SIG-M5 (cell line): ENCODE results near the gene ZNF516.

Experiments
- DNase-seq: peaks from one replicate; lab custom pipeline; 2025; lab: John Stamatoyannopoulos, UW

The ZNF516 gene

DNA sequence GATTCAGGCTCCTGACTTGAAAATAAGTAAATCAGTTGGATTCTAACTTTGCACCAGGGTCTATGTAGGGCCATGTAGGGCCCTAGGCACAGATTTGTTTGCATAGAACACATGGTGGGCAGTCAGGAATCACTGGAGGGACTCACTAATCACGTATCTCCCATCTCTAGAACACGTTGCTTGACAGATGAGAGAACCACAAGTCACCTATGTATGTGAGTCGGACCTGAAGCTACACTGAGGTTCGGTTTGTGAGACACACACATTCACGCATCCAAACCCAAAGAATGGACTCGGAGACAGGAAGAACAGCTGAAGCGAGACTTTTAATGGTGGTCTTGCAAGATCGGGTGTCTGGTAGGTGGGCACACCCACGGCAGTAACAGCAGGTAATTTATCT is 157.0 kb downstream of the ZNF516 start:
- DNase-seq: no peak

DNA sequence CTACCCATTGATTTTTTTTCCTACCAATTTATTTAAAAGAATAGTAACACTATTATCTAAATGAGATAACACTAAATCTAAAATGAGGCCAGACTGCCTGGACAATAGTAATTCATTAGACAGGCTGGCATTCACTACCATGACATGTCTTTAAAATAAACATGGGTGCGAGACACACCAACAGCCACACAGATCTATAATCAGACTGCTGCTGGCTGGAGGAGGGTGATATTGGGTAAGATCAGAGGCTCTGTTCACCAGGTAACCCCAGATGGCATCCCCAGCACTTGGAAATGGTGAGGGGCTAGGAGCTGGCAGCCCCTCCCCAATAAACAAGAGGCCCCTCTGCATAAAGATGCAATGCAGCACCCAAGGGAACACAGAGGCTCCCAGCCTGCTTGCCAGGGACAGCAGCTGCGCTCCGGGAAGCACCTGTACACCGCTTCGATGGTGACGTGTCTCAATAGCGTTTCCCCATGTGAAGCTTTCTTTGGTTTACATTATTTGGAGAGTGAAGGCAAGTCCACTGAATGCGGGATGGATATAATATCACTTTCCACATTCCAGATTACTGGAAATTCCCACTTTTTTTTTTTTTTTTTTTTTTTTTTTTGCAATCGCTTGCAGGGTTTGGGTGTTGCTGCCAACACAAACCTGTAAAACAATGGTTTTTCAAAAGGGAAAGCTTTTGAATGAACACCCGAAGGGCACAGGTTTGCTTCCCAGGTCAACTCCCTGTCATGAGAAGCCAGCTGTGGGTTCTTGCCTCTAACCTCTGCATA is 159.0 kb downstream of the ZNF516 start:
- DNase-seq: no peak

DNA sequence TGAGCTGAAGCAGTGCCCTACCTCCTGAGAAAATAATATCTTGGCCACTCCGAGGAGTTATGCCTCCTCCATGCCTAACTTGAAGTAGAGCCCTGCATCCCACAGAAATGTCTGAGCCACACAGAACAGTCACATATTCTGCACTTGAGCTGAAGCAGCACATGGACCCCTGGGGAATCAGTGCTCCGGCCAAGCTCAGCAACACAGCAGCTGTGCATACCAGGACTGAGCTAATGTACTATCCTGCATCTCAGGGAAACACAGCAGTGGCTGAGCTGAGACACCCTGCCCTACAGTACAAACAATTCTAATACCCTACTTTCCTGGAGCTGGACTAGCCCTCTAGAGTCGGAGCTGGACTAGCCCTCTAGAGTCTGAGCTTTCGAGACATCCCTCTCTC is 166.9 kb downstream of the ZNF516 start:
- no peak for DNase-seq

DNA sequence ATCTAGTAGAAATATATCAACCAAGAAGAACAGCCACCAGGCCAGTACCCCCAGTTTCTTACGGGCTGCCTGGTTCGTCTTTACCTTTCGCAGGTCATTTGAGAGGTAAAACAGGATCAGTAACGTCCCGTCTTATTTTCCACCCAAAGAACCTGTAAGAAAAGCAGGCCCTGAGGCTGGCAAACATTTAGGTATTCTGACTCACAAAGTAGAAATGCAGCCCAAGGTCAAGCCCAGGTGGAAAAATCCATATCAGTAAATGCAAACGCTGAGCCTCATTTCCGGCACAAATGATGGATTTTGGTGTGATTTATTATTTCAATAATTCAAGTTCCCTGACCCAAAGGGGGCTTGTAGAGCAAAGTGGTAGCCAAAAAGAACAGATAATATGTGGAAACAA is 171.2 kb downstream of the ZNF516 start:
- no peak for DNase-seq

DNA sequence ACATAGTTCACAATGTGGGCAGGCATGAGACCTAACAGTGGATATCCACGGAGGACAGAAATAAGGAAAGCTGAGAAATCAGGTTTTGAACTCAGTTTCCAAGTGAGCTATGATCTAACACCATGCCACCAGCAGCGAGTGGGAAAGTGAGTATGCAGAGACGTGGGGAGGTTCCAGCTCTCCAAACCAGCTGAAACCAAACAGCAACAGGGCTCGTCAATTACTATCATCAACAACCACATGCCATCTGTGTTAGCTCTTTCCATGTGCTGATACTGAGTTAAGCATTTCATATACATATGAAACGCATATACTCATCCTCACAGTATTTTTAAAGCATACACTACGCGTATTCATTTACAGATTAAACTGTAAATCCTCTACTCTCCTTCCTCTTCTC is 172.4 kb downstream of the ZNF516 start:
- DNase-seq: no peak

DNA sequence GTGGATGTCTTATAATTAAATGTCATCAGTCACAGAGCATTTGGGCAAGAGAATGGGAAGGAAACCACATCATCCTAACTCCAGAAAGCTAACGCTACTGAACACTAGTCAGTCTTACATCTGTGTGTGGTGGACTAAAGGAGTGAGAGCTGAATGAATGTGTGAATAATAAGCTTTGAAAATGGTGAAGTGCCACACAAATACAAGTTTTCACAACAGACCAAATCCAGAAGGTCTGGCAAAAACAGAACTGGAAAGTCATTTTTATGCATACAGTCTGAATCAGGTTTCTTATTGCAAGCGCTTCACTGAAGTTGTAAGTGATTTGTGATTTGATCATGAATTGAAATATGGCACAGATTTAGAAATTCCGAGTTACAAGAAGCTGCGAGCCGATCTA is 175.7 kb downstream of the ZNF516 start:
- no peak for DNase-seq

DNA sequence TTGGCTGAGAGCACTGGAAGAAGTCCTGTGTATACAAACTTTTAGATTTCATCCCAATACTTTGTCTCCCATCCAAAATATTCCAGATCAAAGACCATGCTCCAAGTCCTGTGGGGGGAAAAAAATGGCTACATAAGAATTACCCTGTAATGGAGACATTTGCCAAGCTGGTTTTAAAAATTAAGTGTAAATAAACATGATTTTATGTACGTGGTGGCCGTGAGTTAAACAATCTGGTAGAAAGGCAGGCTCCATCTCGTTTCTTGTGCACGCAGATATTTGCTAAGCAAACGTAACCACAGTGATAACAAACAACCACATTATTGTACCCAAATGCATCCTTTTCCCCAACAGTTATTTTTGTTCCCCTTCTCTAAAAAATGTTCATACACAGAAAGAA is 176.4 kb downstream of the ZNF516 start:
- no peak for DNase-seq

DNA sequence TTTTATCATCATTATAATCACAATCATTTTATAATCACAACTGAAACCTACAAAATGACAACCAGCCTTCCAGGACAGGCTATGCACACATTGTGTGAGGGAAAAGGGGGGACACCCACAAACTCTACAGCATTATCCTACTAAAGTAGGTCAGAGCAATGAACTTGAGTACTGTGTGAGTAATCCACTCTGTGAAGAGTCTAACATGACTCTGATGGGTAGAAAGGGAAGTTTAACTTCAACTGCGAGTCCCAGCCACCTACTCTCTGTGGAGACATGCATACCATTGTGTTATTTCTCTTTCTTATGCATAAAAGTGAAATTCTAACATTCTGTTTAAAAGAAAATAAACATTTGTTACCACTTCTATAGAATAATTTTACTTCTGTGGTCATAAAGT is 177.9 kb downstream of the ZNF516 start:
- DNase-seq: no peak

DNA sequence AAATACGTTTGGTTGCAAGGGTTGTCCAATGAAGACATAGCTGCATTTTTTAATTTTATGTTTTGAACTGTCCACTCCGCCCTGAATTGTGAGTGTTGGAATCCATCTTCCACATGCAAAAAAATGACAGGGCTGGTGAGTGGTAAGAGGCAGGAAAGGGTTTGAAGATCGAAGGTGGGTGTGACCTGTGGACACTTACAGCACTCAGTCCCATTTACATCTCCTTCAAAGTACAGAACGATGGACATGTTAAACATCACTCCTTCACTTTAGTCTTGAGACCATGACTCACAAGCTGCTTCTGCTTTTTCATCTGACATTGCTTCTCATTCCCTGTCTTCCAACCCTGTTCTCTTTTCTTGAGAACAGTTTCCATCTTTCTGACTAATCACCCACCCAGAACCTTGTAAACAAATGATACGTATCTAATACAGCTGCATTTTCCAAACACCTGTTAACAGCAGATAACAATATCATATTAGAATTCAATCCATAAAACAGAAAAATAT is 179.3 kb downstream of the ZNF516 start:
- DNase-seq: peak; percentile 15

DNA sequence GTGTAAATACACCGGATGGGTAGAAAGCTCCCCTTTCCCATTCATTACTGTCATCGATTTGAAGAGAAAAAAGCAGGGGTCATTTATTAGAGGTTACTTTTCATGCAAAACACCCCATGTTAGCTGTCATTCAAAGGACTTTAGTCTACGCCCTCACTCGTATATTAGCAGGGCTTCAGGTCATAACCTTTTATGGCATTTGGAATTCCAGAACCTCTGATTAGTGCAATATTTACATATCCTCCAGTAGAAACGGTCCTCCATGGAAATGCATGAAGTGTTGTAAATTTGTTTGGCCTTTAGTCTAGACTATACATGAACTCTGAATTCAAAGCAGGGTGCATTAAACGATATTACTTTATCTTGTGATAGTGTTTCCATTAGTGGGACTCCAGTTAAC is 180.5 kb downstream of the ZNF516 start:
- DNase-seq: no peak

DNA sequence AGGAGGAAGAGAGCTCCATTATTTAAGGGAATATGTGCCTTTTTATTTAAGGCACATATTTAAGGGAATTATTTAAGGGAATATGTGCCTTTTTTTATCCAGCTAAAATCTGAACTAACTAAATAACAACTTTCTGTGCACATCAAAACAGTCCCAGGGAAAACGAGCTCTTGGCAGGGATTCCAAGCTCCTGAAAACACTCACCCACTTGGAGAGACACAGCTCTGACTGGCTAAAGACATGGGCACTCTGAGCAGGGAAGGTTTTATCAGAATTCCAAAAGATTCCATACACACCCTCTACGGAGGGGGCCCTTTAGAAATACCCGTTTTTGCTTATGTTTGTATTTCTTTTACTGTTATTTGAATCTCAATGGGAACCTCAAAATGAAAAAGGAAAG is 181.0 kb downstream of the ZNF516 start:
- no peak for DNase-seq
